ENCODE data around the gene CHURC1.

- TF ChIP-seq CTCF (IDR thresholded peaks at IDR 0.05) (no peak), POLR2A (IDR thresholded peaks at IDR 0.05) (no peak)
Measured at GRCh38 chr14:64891173-64891838, 22.9 kb upstream of the CHURC1 start.
